Measurements from ENCODE around the gene POU2F1. TPM values are rescaled to one million over a fixed set of nuclear protein-coding genes. Genes with fewer than 3 reads are reported as not detected.

POU2F1 gene
- total and polyA plus RNA-seq, 4 donors: 0.93 to 10.5 (median 6.5) TPM

DNA sequence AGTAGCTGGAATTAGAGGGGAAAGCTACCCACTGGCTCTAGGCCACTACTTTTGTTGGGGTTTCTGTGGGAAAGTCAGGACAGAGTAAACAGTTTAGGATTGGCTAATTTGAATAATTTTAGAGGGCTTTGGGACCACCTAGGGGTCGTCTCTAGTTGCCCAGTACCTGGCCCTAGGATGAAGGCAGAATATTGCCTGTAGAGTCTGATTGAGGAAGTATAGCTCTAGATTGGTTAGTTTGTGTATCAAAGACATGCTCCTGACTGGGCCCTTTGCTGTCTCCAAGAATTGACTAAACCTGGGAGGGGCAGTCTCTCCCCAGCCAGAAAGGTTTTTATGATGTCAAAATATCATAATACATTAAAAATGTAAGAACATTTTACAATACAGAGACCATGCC, 142.0 kb downstream of the POU2F1 start:
- Histone ChIP-seq H3K27ac (ENCODE audit: low read depth in 1 of 2, low read length in 2 of 2) (no peak overlapping the region), H3K4me1 (ENCODE audit: control insufficient read depth in 4 of 4, insufficient read depth in 4 of 4, low read length in 3 of 4) (no peaks in the 10 kb centered on the region), H3K9me3 (ENCODE audit: control insufficient read depth in 4 of 4, low read length in 3 of 4) (no peaks in the 10 kb centered on the region), H3K27me3 (ENCODE audit: control insufficient read depth in 4 of 4, insufficient read depth in 4 of 4, low read length in 3 of 4) (no peaks in the 10 kb centered on the region), H3K9ac (ENCODE audit: low read depth in 1 of 2, low read length in 2 of 2) (no peak overlapping the region), H3K36me3 (ENCODE audit: control insufficient read depth in 4 of 4, insufficient read depth in 3 of 4, low read depth in 1 of 4, low read length in 3 of 4) (peaks cover 0 to 9% (median 1%) of the 10 kb centered on the region in 4 donors), H3K4me3 (ENCODE audit: low read depth in 1 of 3, low read length in 3 of 3) (no peak overlapping the region)
- WGBS: 95% methylated on average over 1 of the region's 1 CpG
- TF ChIP-seq, protein P1, sequence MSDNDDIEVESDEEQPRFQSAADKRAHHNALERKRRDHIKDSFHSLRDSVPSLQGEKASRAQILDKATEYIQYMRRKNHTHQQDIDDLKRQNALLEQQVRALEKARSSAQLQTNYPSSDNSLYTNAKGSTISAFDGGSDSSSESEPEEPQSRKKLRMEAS (IDR thresholded peaks at IDR 0.05): no peak
- TF ChIP-seq YY1 (IDR thresholded peaks at IDR 0.05): no peak
- DNase-seq (ENCODE audit: low spot score): no peak

GRCh38 chr1:167364826-167365225, 144.1 kb downstream of the POU2F1 start:
- no peaks in the 10 kb centered on the region for H3K9me3 ChIP-seq (ENCODE audit: control insufficient read depth in 4 of 4, low read length in 3 of 4)
- H3K36me3 ChIP-seq (ENCODE audit: control insufficient read depth in 4 of 4, insufficient read depth in 3 of 4, low read depth in 1 of 4, low read length in 3 of 4): peaks cover 0 to 9% (median 1%) of the 10 kb centered on the region in 4 donors
- TF ChIP-seq ZBTB33 (IDR thresholded peaks at IDR 0.05) (no peak), YY1 (IDR thresholded peaks at IDR 0.05) (no peak), GABPA (IDR thresholded peaks at IDR 0.05 in 1 of 2, conservative IDR thresholded peaks at IDR 0.05 in 1 of 2) (no peak), RXRA (IDR thresholded peaks at IDR 0.05) (no peak)
- TF ChIP-seq, protein P2, sequence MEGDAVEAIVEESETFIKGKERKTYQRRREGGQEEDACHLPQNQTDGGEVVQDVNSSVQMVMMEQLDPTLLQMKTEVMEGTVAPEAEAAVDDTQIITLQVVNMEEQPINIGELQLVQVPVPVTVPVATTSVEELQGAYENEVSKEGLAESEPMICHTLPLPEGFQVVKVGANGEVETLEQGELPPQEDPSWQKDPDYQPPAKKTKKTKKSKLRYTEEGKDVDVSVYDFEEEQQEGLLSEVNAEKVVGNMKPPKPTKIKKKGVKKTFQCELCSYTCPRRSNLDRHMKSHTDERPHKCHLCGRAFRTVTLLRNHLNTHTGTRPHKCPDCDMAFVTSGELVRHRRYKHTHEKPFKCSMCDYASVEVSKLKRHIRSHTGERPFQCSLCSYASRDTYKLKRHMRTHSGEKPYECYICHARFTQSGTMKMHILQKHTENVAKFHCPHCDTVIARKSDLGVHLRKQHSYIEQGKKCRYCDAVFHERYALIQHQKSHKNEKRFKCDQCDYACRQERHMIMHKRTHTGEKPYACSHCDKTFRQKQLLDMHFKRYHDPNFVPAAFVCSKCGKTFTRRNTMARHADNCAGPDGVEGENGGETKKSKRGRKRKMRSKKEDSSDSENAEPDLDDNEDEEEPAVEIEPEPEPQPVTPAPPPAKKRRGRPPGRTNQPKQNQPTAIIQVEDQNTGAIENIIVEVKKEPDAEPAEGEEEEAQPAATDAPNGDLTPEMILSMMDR (IDR thresholded peaks at IDR 0.05; ENCODE audit: low read depth, low read length, missing input control): no peak
- TF ChIP-seq, protein P3, sequence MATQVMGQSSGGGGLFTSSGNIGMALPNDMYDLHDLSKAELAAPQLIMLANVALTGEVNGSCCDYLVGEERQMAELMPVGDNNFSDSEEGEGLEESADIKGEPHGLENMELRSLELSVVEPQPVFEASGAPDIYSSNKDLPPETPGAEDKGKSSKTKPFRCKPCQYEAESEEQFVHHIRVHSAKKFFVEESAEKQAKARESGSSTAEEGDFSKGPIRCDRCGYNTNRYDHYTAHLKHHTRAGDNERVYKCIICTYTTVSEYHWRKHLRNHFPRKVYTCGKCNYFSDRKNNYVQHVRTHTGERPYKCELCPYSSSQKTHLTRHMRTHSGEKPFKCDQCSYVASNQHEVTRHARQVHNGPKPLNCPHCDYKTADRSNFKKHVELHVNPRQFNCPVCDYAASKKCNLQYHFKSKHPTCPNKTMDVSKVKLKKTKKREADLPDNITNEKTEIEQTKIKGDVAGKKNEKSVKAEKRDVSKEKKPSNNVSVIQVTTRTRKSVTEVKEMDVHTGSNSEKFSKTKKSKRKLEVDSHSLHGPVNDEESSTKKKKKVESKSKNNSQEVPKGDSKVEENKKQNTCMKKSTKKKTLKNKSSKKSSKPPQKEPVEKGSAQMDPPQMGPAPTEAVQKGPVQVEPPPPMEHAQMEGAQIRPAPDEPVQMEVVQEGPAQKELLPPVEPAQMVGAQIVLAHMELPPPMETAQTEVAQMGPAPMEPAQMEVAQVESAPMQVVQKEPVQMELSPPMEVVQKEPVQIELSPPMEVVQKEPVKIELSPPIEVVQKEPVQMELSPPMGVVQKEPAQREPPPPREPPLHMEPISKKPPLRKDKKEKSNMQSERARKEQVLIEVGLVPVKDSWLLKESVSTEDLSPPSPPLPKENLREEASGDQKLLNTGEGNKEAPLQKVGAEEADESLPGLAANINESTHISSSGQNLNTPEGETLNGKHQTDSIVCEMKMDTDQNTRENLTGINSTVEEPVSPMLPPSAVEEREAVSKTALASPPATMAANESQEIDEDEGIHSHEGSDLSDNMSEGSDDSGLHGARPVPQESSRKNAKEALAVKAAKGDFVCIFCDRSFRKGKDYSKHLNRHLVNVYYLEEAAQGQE (IDR thresholded peaks at IDR 0.05): no peak
- H3K27ac ChIP-seq (ENCODE audit: low read depth in 1 of 2, low read length in 2 of 2): no peak overlapping the region
- no peak overlapping the region for H3K9ac ChIP-seq (ENCODE audit: low read depth in 1 of 2, low read length in 2 of 2)
- WGBS: 96% methylated on average over 2 of the region's 2 CpGs
- no peak overlapping the region for H3K4me3 ChIP-seq (ENCODE audit: low read depth in 1 of 3, low read length in 3 of 3)
- H3K4me1 ChIP-seq (ENCODE audit: control insufficient read depth in 4 of 4, insufficient read depth in 4 of 4, low read length in 3 of 4): no peaks in the 10 kb centered on the region
- DNase-seq (ENCODE audit: low spot score): no peak
- no peaks in the 10 kb centered on the region for H3K27me3 ChIP-seq (ENCODE audit: control insufficient read depth in 4 of 4, insufficient read depth in 4 of 4, low read length in 3 of 4)

DNA sequence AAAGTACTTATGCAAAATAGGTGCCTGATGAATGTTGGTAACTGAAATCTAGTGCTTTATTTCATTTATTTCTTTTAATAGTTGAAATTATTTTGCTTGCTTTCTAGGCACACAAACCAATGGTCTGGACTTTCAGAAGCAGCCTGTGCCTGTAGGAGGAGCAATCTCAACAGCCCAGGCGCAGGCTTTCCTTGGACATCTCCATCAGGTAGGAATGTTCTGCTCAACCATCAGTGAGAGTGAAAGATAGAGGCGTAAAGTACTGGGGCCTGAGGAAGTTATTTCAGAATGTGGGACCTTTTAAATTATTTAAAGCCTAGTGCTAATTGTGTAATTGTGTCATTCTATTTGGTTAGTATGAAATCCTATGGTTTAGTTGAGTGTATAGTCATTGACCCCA, 144.7 kb downstream of the POU2F1 start:
- H3K27me3 ChIP-seq (ENCODE audit: control insufficient read depth in 4 of 4, insufficient read depth in 4 of 4, low read length in 3 of 4): no peaks in the 10 kb centered on the region
- no peak overlapping the region for H3K9ac ChIP-seq (ENCODE audit: low read depth in 1 of 2, low read length in 2 of 2)
- TF ChIP-seq RXRA (IDR thresholded peaks at IDR 0.05) (no peak), GABPA (IDR thresholded peaks at IDR 0.05 in 1 of 2, conservative IDR thresholded peaks at IDR 0.05 in 1 of 2) (no peak), NR2F2 (IDR thresholded peaks at IDR 0.05) (no peak), FOXA1 (IDR thresholded peaks at IDR 0.05) (no peak), JUND (IDR thresholded peaks at IDR 0.05) (no peak)
- DNase-seq (ENCODE audit: low spot score): no peak
- 98% methylated on average over 2 of the region's 2 CpGs for WGBS
- no peaks in the 10 kb centered on the region for H3K9me3 ChIP-seq (ENCODE audit: control insufficient read depth in 4 of 4, low read length in 3 of 4)
- no peak overlapping the region for H3K27ac ChIP-seq (ENCODE audit: low read depth in 1 of 2, low read length in 2 of 2)
- peaks cover 0 to 9% (median 1%) of the 10 kb centered on the region in 4 donors for H3K36me3 ChIP-seq (ENCODE audit: control insufficient read depth in 4 of 4, insufficient read depth in 3 of 4, low read depth in 1 of 4, low read length in 3 of 4)
- no peak overlapping the region for H3K4me3 ChIP-seq (ENCODE audit: low read depth in 1 of 3, low read length in 3 of 3)
- no peaks in the 10 kb centered on the region for H3K4me1 ChIP-seq (ENCODE audit: control insufficient read depth in 4 of 4, insufficient read depth in 4 of 4, low read length in 3 of 4)
